HL-60 (cell line): ENCODE results near the gene SCMH1.
A peak's percentile ranks its signal among the peaks of the same experiment; 100 is the strongest.

Experiments used
- DNase-seq, 2 experiments: peaks; one replicate each; pipeline ENCODE4 v3.0.0-alpha.2; 2010 to 2020; ENCODE audit warnings: low read depth in 1 of 2, low spot score in 1 of 2
- H3K27ac ChIP-seq: fragments of 250-450 bp; sonication (Bioruptor Pico); replicated peaks from 2 replicates; pipeline ENCODE4 v1.5.1; 2020; ENCODE audit warnings: mild to moderate bottlenecking, moderate library complexity
- H3K27me3 ChIP-seq: fragments of 250-450 bp; sonication (Bioruptor Pico); 2 replicates; pipeline ENCODE4 v1.5.1; 2021; ENCODE audit warnings: mild to moderate bottlenecking, moderate library complexity; ENCODE audit not compliant: insufficient read depth, poor library complexity, severe bottlenecking
- H3K4me3 ChIP-seq: replicated peaks from 2 replicates; pipeline ENCODE4 v1.5.1; 2011; ENCODE audit warnings: mild to moderate bottlenecking, control low read depth, low read length; ENCODE audit not compliant: insufficient read depth
- CTCF ChIP-seq: IDR thresholded peaks from one replicate; pipeline ENCODE4 v1.5.1; 2011; ENCODE audit warnings: low read length, control low read depth, inconsistent platforms; ENCODE audit not compliant: insufficient read depth
- GABPA ChIP-seq: IDR thresholded peaks from 2 replicates; pipeline ENCODE4 v1.6.1; 2012; ENCODE audit warnings: low read depth
- POLR2AphosphoS5 ChIP-seq: IDR thresholded peaks from 2 replicates; pipeline ENCODE4 v1.6.1; 2012; ENCODE audit warnings: low read depth
- REST ChIP-seq: IDR thresholded peaks from 2 replicates; pipeline ENCODE4 v1.6.1; 2012; ENCODE audit warnings: low read depth; ENCODE audit not compliant: insufficient replicate concordance
- SPI1 ChIP-seq: IDR thresholded peaks from 2 replicates; pipeline ENCODE4 v1.6.1; 2012; ENCODE audit warnings: low read depth, mild to moderate bottlenecking, borderline replicate concordance

SCMH1 gene

GRCh38 chr1:41109310-41110197 is 132.6 kb downstream of the SCMH1 start:
- DNase-seq = peak; percentile 79 to 89
- no peak overlapping the region for H3K4me3 ChIP-seq
- H3K27ac ChIP-seq = peak overlapping the region; percentile 66
- TF ChIP-seq SPI1 (no peak), REST (no peak), GABPA (no peak), POLR2AphosphoS5 (no peak), CTCF (no peak)
- no peaks in the 10 kb centered on the region for H3K27me3 ChIP-seq

GRCh38 chr1:41108696-41109275 is 133.3 kb downstream of the SCMH1 start:
- peak; percentile 53 to 58 for DNase-seq
- H3K27ac ChIP-seq = peak overlapping the region; percentile 66
- no peak for TF ChIP-seq CTCF
- no peak for TF ChIP-seq GABPA
- no peak for TF ChIP-seq POLR2AphosphoS5
- no peak for TF ChIP-seq REST
- no peak for TF ChIP-seq SPI1
- no peaks in the 10 kb centered on the region for H3K27me3 ChIP-seq
- no peak overlapping the region for H3K4me3 ChIP-seq

- H3K4me3 ChIP-seq = no peak overlapping the region
- H3K27ac ChIP-seq = no peak overlapping the region
- no peak for TF ChIP-seq GABPA
- peak; percentile 75 for TF ChIP-seq SPI1
- H3K27me3 ChIP-seq = no peaks in the 10 kb centered on the region
- DNase-seq = no peak
Observed at GRCh38 chr1:41103766-41104165, 138.3 kb downstream of the SCMH1 start.

GRCh38 chr1:41102653-41103052 is 139.5 kb downstream of the SCMH1 start:
- H3K27ac ChIP-seq = no peak overlapping the region
- no peak overlapping the region for H3K4me3 ChIP-seq

More at GRCh38 chr1:41102653-41103052, 139.5 kb downstream of the SCMH1 start:
- H3K27me3 ChIP-seq = no peaks in the 10 kb centered on the region
- DNase-seq = no peak
- no peak for TF ChIP-seq GABPA
- TF ChIP-seq SPI1 = no peak
- TF ChIP-seq REST = no peak
- TF ChIP-seq CTCF = no peak
- TF ChIP-seq POLR2AphosphoS5 = no peak
